ENCODE results near the gene CPNE5.
A peak's percentile ranks its signal among the peaks of the same experiment; 100 is the strongest.

Gene CPNE5

GRCh38 chr6:36858407-36858981 is 19.2 kb upstream of the CPNE5 start:
- Histone ChIP-seq H3K14ac (ENCODE audit: low read length) (peak overlapping the region; percentile 65), H3K27ac (ENCODE audit: low read depth, low read length) (peak overlapping the region; percentile 4), H3K4me3 (ENCODE audit: low read depth, low read length) (no peak overlapping the region), H3K79me2 (ENCODE audit: control insufficient read depth, insufficient read depth, low read length, poor library complexity) (no peaks in the 10 kb centered on the region), H3K79me1 (ENCODE audit: low read length) (no peaks in the 10 kb centered on the region), H4K91ac (ENCODE audit: low read depth, low read length) (peak overlapping the region; percentile 38), H3K18ac (ENCODE audit: low read length) (no peak overlapping the region), H4K8ac (ENCODE audit: low read depth, low read length) (peak overlapping the region; percentile 52), H2BK12ac (ENCODE audit: low read length) (peak overlapping the region; percentile 51), H2AK5ac (ENCODE audit: low read length) (no peak overlapping the region), H3K9me3 (ENCODE audit: insufficient read depth, low read depth, low read length) (peaks cover under 1% of the 10 kb centered on the region), H3K23ac (ENCODE audit: low read length) (no peak overlapping the region), H2BK120ac (ENCODE audit: insufficient read depth, low read length, poor library complexity) (peak overlapping the region; percentile 34), H3K4ac (ENCODE audit: low read depth, low read length) (no peak overlapping the region), H2AFZ (ENCODE audit: insufficient read depth, low read length, poor library complexity) (no peak overlapping the region), H4K12ac (ENCODE audit: low read depth, low read length) (peak overlapping the region; percentile 54), H3K9ac (ENCODE audit: low read length) (no peak overlapping the region), H3K4me2 (ENCODE audit: low read length) (no peak overlapping the region), H3K27me3 (ENCODE audit: insufficient read depth, low read length) (no peaks in the 10 kb centered on the region), H3K4me1 (ENCODE audit: control insufficient read depth in 1 of 2, insufficient read depth in 2 of 2, low read length in 2 of 2) (peaks cover 15 to 22% of the 10 kb centered on the region in 2 experiments), H3K36me3 (ENCODE audit: control insufficient read depth in 1 of 2, insufficient read depth in 2 of 2, low read length in 2 of 2) (peaks cover 4 to 19% of the 10 kb centered on the region in 2 experiments), H2BK5ac (ENCODE audit: low read depth, low read length, poor library complexity) (no peak overlapping the region)
- no CpG with 5 or more reads among the region's 6 CpGs for WGBS (ENCODE audit: extremely low coverage, insufficient coverage, insufficient read length)
- DNase-seq, result no peak

GRCh38 chr6:36857325-36857724 is 18.1 kb upstream of the CPNE5 start:
- Histone ChIP-seq H3K14ac (ENCODE audit: low read length) (no peak overlapping the region), H3K79me1 (ENCODE audit: low read length) (peaks cover 2% of the 10 kb centered on the region), H2BK5ac (ENCODE audit: low read depth, low read length, poor library complexity) (no peak overlapping the region), H3K4me2 (ENCODE audit: low read length) (no peak overlapping the region), H3K9me3 (ENCODE audit: insufficient read depth, low read depth, low read length) (no peaks in the 10 kb centered on the region), H3K18ac (ENCODE audit: low read length) (no peak overlapping the region), H3K27ac (ENCODE audit: low read depth, low read length) (no peak overlapping the region), H3K4me1 (ENCODE audit: control insufficient read depth in 1 of 2, insufficient read depth in 2 of 2, low read length in 2 of 2) (peaks cover 22 to 30% of the 10 kb centered on the region in 2 experiments), H4K91ac (ENCODE audit: low read depth, low read length) (no peak overlapping the region), H2BK12ac (ENCODE audit: low read length) (peak overlapping the region; percentile 23), H3K4me3 (ENCODE audit: low read depth, low read length) (no peak overlapping the region), H2AFZ (ENCODE audit: insufficient read depth, low read length, poor library complexity) (no peak overlapping the region), H3K9ac (ENCODE audit: low read length) (no peak overlapping the region), H4K12ac (ENCODE audit: low read depth, low read length) (no peak overlapping the region), H2BK120ac (ENCODE audit: insufficient read depth, low read length, poor library complexity) (no peak overlapping the region), H3K23ac (ENCODE audit: low read length) (no peak overlapping the region), H3K79me2 (ENCODE audit: control insufficient read depth, insufficient read depth, low read length, poor library complexity) (no peaks in the 10 kb centered on the region), H3K27me3 (ENCODE audit: insufficient read depth, low read length) (no peaks in the 10 kb centered on the region), H4K8ac (ENCODE audit: low read depth, low read length) (no peak overlapping the region), H2AK5ac (ENCODE audit: low read length) (no peak overlapping the region), H3K36me3 (ENCODE audit: control insufficient read depth in 1 of 2, insufficient read depth in 2 of 2, low read length in 2 of 2) (peaks cover 2 to 12% of the 10 kb centered on the region in 2 experiments), H3K4ac (ENCODE audit: low read depth, low read length) (no peak overlapping the region)
- no peak for DNase-seq
- WGBS (ENCODE audit: extremely low coverage, insufficient coverage, insufficient read length), result no CpG with 5 or more reads among the region's 4 CpGs

- peaks cover 22 to 30% of the 10 kb centered on the region in 2 experiments for H3K4me1 ChIP-seq (ENCODE audit: control insufficient read depth in 1 of 2, insufficient read depth in 2 of 2, low read length in 2 of 2)
- H3K79me1 ChIP-seq (ENCODE audit: low read length), result peaks cover 3% of the 10 kb centered on the region
- no peak overlapping the region for H3K4me3 ChIP-seq (ENCODE audit: low read depth, low read length)
- peaks cover 2 to 12% of the 10 kb centered on the region in 2 experiments for H3K36me3 ChIP-seq (ENCODE audit: control insufficient read depth in 1 of 2, insufficient read depth in 2 of 2, low read length in 2 of 2)
- DNase-seq, result no peak
- H3K4ac ChIP-seq (ENCODE audit: low read depth, low read length), result no peak overlapping the region
- H3K27ac ChIP-seq (ENCODE audit: low read depth, low read length), result no peak overlapping the region
- no CpG with 5 or more reads among the region's 8 CpGs for WGBS (ENCODE audit: extremely low coverage, insufficient coverage, insufficient read length)
- H2BK5ac ChIP-seq (ENCODE audit: low read depth, low read length, poor library complexity), result no peak overlapping the region
- no peak overlapping the region for H2AFZ ChIP-seq (ENCODE audit: insufficient read depth, low read length, poor library complexity)
- H2AK5ac ChIP-seq (ENCODE audit: low read length), result no peak overlapping the region
- no peak overlapping the region for H2BK12ac ChIP-seq (ENCODE audit: low read length)
- H4K12ac ChIP-seq (ENCODE audit: low read depth, low read length), result no peak overlapping the region
- H3K79me2 ChIP-seq (ENCODE audit: control insufficient read depth, insufficient read depth, low read length, poor library complexity), result no peaks in the 10 kb centered on the region
- H3K27me3 ChIP-seq (ENCODE audit: insufficient read depth, low read length), result no peaks in the 10 kb centered on the region
- H3K4me2 ChIP-seq (ENCODE audit: low read length), result no peak overlapping the region
- H4K8ac ChIP-seq (ENCODE audit: low read depth, low read length), result no peak overlapping the region
- no peak overlapping the region for H3K9ac ChIP-seq (ENCODE audit: low read length)
- no peak overlapping the region for H3K23ac ChIP-seq (ENCODE audit: low read length)
- H3K14ac ChIP-seq (ENCODE audit: low read length), result no peak overlapping the region
- no peaks in the 10 kb centered on the region for H3K9me3 ChIP-seq (ENCODE audit: insufficient read depth, low read depth, low read length)
- no peak overlapping the region for H3K18ac ChIP-seq (ENCODE audit: low read length)
- no peak overlapping the region for H4K91ac ChIP-seq (ENCODE audit: low read depth, low read length)
- no peak overlapping the region for H2BK120ac ChIP-seq (ENCODE audit: insufficient read depth, low read length, poor library complexity)
These were observed 17.0 kb upstream of the CPNE5 start for GRCh38 chr6:36856277-36856676.

- Histone ChIP-seq H4K8ac (ENCODE audit: low read depth, low read length) (no peak overlapping the region), H3K4me3 (ENCODE audit: low read depth, low read length) (no peak overlapping the region), H2AFZ (ENCODE audit: insufficient read depth, low read length, poor library complexity) (no peak overlapping the region), H3K18ac (ENCODE audit: low read length) (no peak overlapping the region), H2BK120ac (ENCODE audit: insufficient read depth, low read length, poor library complexity) (no peak overlapping the region), H3K27ac (ENCODE audit: low read depth, low read length) (no peak overlapping the region), H3K9ac (ENCODE audit: low read length) (no peak overlapping the region), H3K79me1 (ENCODE audit: low read length) (peaks cover 3% of the 10 kb centered on the region), H2AK5ac (ENCODE audit: low read length) (no peak overlapping the region), H3K4me2 (ENCODE audit: low read length) (no peak overlapping the region), H3K36me3 (ENCODE audit: control insufficient read depth in 1 of 2, insufficient read depth in 2 of 2, low read length in 2 of 2) (peaks cover 2 to 12% of the 10 kb centered on the region in 2 experiments), H3K27me3 (ENCODE audit: insufficient read depth, low read length) (no peaks in the 10 kb centered on the region), H3K23ac (ENCODE audit: low read length) (no peak overlapping the region), H3K4ac (ENCODE audit: low read depth, low read length) (no peak overlapping the region), H3K79me2 (ENCODE audit: control insufficient read depth, insufficient read depth, low read length, poor library complexity) (no peaks in the 10 kb centered on the region), H3K14ac (ENCODE audit: low read length) (no peak overlapping the region), H3K4me1 (ENCODE audit: control insufficient read depth in 1 of 2, insufficient read depth in 2 of 2, low read length in 2 of 2) (peaks cover 22 to 30% of the 10 kb centered on the region in 2 experiments), H4K91ac (ENCODE audit: low read depth, low read length) (no peak overlapping the region), H4K12ac (ENCODE audit: low read depth, low read length) (no peak overlapping the region), H2BK5ac (ENCODE audit: low read depth, low read length, poor library complexity) (no peak overlapping the region), H2BK12ac (ENCODE audit: low read length) (no peak overlapping the region), H3K9me3 (ENCODE audit: insufficient read depth, low read depth, low read length) (no peaks in the 10 kb centered on the region)
- no CpG with 5 or more reads among the region's 10 CpGs for WGBS (ENCODE audit: extremely low coverage, insufficient coverage, insufficient read length)
- peak in 1 of 2 donors; percentile 10 for DNase-seq
These were observed 16.5 kb upstream of the CPNE5 start for GRCh38 chr6:36855750-36856149.
